ENCODE measurements around the gene TNS3. TPM values are rescaled to one million over a fixed set of nuclear protein-coding genes. Genes with fewer than 3 reads are reported as not detected.
A peak's percentile ranks its signal among the peaks of the same experiment; 100 is the strongest.

The TNS3 gene
- total and polyA plus RNA-seq, 5 donors from 2014 or later, result 1.4 TPM; not detected in 4

DNA sequence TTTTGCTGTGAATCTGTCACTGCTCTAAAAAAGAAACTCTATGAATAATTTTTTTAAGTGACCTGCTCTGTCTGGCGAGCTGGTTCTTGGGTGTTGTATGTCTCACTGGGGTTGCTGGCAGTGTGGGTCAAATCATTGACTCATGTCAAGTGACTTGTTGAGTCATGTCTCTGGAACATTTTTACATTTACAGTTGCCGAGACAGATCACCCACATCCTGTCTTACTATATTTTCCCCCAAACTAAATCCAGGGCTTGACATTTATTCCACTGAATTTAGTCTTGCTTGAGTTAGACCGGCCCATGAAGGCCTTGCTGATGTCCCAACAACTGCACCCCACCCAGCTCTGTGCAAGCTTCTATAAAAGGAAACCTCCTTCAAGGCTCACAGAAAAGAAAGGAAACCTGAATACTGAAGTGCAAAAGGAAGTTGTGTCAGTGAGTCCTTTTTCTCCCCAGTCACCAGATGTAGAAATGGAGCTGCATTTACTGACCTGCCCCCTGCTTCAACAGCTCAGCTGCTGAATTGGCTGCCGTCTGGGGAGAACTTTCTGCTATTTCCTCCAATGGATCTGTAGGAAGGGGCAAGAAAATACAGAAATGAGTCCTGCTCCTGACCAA lies 290.3 kb downstream of the TNS3 start:
- no peak overlapping the region for H3K4me3 ChIP-seq (ENCODE audit: low read depth, low read length)
- Mint-ChIP-seq H3K9me3 (peaks cover 0 to 1% (median 0%) of the 10 kb centered on the region in 7 donors), H3K36me3 (no peaks in the 10 kb centered on the region), H3K4me1 (peaks cover 0 to 8% (median 0%) of the 10 kb centered on the region in 4 donors), H3K27ac (peak overlapping the region in 1 of 3 donors; percentile 69), H3K27me3 (no peaks in the 10 kb centered on the region), H3K4me3 (no peak overlapping the region)
- DNase-seq (peak in 1 of 3 donors; percentile 22), ATAC-seq (ENCODE audit: low read depth in 2 of 2) (peak; percentile 25 to 45)
- no peaks in the 10 kb centered on the region for H3K36me3 ChIP-seq (ENCODE audit: control insufficient read depth, insufficient read depth, low read length)
- no peaks in the 10 kb centered on the region for H3K4me1 ChIP-seq (ENCODE audit: control insufficient read depth, insufficient read depth, low read length, poor library complexity, severe bottlenecking)
- H3K9me3 ChIP-seq (ENCODE audit: control insufficient read depth in 2 of 2, low read length in 2 of 2), result no peaks in the 10 kb centered on the region
- no peak overlapping the region for H3K27ac ChIP-seq (ENCODE audit: insufficient read depth, low read length, poor library complexity, severe bottlenecking)
- no peaks in the 10 kb centered on the region for H3K27me3 ChIP-seq (ENCODE audit: control insufficient read depth, insufficient read depth, low read length)

DNA sequence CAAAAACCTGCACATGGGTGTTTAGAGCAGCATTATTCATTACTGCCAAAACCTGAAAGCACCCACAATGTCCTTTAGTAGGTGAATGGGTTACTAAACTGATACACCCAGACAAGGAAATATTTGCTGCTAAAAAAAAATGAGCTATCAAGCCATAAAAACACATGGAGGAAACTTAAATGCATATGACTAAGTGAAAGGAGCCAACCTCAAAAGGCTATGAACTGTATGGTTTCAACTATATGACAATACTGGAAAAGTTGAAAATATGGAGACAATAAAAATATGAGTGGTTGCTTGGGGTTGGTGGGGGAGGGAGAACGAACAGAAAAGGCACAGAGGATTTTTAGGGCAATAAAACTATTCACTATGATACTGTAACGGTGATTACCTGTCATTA lies 291.0 kb downstream of the TNS3 start:
- Mint-ChIP-seq H3K27me3 (no peaks in the 10 kb centered on the region), H3K36me3 (no peaks in the 10 kb centered on the region), H3K4me3 (no peak overlapping the region), H3K27ac (no peak overlapping the region), H3K4me1 (peaks cover 0 to 8% (median 0%) of the 10 kb centered on the region in 4 donors), H3K9me3 (peaks cover 0 to 1% (median 0%) of the 10 kb centered on the region in 7 donors)
- Histone ChIP-seq H3K27ac (ENCODE audit: insufficient read depth, low read length, poor library complexity, severe bottlenecking) (no peak overlapping the region), H3K27me3 (ENCODE audit: control insufficient read depth, insufficient read depth, low read length) (no peaks in the 10 kb centered on the region), H3K36me3 (ENCODE audit: control insufficient read depth, insufficient read depth, low read length) (no peaks in the 10 kb centered on the region), H3K4me3 (ENCODE audit: low read depth, low read length) (no peak overlapping the region), H3K9me3 (ENCODE audit: control insufficient read depth in 2 of 2, low read length in 2 of 2) (no peaks in the 10 kb centered on the region), H3K4me1 (ENCODE audit: control insufficient read depth, insufficient read depth, low read length, poor library complexity, severe bottlenecking) (no peaks in the 10 kb centered on the region)
- DNase-seq, result no peak
- no peak for ATAC-seq (ENCODE audit: low read depth in 2 of 2)

DNA sequence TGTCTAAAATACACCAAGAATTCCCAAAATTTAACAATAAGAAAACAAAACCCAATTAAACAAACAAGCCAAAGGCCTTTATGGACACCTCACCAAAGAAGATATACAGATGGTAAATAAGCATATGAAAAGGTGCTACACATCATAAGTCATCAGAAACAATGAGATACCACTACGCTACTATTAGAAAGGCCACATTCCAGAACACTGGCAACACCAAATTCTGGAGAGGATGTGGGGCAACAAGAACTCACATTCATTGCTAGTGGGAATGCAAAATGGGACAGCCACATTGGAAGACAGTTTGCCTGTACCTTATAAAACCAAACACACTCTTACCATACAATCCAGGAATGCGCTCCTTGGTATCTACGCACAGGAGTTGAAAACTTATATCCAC lies 291.4 kb downstream of the TNS3 start:
- Histone ChIP-seq H3K4me1 (ENCODE audit: control insufficient read depth, insufficient read depth, low read length, poor library complexity, severe bottlenecking) (no peaks in the 10 kb centered on the region), H3K36me3 (ENCODE audit: control insufficient read depth, insufficient read depth, low read length) (no peaks in the 10 kb centered on the region)
- H3K36me3 Mint-ChIP-seq, result no peaks in the 10 kb centered on the region

DNA sequence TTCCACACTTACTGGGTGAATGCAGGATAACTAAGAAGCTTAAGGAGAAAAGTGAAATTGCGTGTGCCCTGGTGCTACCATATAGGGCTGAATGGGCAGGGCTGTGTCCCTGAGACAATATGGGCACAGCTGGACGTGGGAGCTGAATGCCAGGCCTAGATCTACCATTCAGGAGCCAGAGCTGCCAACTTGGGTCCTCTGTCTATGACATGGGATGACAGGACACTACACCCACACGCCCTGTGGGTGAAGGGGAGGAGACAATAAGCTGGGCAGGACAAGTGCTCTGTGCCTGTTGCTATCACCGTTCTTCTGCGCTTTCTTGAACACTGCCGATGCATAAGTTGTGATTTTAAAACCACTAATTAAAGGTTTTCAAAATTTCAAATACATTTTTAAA lies 293.9 kb downstream of the TNS3 start:
- Mint-ChIP-seq H3K4me1 (peaks cover 0 to 8% (median 0%) of the 10 kb centered on the region in 4 donors), H3K9me3 (peaks cover 0 to 4% (median 0%) of the 10 kb centered on the region in 7 donors), H3K27ac (no peak overlapping the region), H3K36me3 (no peaks in the 10 kb centered on the region), H3K27me3 (no peaks in the 10 kb centered on the region), H3K4me3 (no peak overlapping the region)
- Histone ChIP-seq H3K27me3 (ENCODE audit: control insufficient read depth, insufficient read depth, low read length) (no peaks in the 10 kb centered on the region), H3K9me3 (ENCODE audit: control insufficient read depth in 2 of 2, low read length in 2 of 2) (no peaks in the 10 kb centered on the region), H3K27ac (ENCODE audit: insufficient read depth, low read length, poor library complexity, severe bottlenecking) (no peak overlapping the region), H3K36me3 (ENCODE audit: control insufficient read depth, insufficient read depth, low read length) (no peaks in the 10 kb centered on the region), H3K4me1 (ENCODE audit: control insufficient read depth, insufficient read depth, low read length, poor library complexity, severe bottlenecking) (no peaks in the 10 kb centered on the region), H3K4me3 (ENCODE audit: low read depth, low read length) (no peak overlapping the region)
- ATAC-seq (ENCODE audit: low read depth in 2 of 2) (no peak), DNase-seq (no peak)

More for the DNA sequence above, 291.4 kb downstream of the TNS3 start:
- ATAC-seq (ENCODE audit: low read depth in 2 of 2) (no peak), DNase-seq (no peak)
- no peaks in the 10 kb centered on the region for H3K27me3 ChIP-seq (ENCODE audit: control insufficient read depth, insufficient read depth, low read length)
- H3K4me3 Mint-ChIP-seq, result no peak overlapping the region
- H3K4me1 Mint-ChIP-seq, result peaks cover 0 to 8% (median 0%) of the 10 kb centered on the region in 4 donors
- no peaks in the 10 kb centered on the region for H3K9me3 ChIP-seq (ENCODE audit: control insufficient read depth in 2 of 2, low read length in 2 of 2)
- no peak overlapping the region for H3K4me3 ChIP-seq (ENCODE audit: low read depth, low read length)
- no peak overlapping the region for H3K27ac Mint-ChIP-seq
- no peak overlapping the region for H3K27ac ChIP-seq (ENCODE audit: insufficient read depth, low read length, poor library complexity, severe bottlenecking)
- peaks cover 0 to 3% (median 0%) of the 10 kb centered on the region in 7 donors for H3K9me3 Mint-ChIP-seq
- no peaks in the 10 kb centered on the region for H3K27me3 Mint-ChIP-seq

- Histone ChIP-seq H3K9me3 (ENCODE audit: control insufficient read depth in 2 of 2, low read length in 2 of 2) (no peaks in the 10 kb centered on the region), H3K27ac (ENCODE audit: insufficient read depth, low read length, poor library complexity, severe bottlenecking) (no peak overlapping the region), H3K36me3 (ENCODE audit: control insufficient read depth, insufficient read depth, low read length) (no peaks in the 10 kb centered on the region), H3K4me1 (ENCODE audit: control insufficient read depth, insufficient read depth, low read length, poor library complexity, severe bottlenecking) (no peaks in the 10 kb centered on the region), H3K4me3 (ENCODE audit: low read depth, low read length) (no peak overlapping the region), H3K27me3 (ENCODE audit: control insufficient read depth, insufficient read depth, low read length) (no peaks in the 10 kb centered on the region)
- DNase-seq (no peak), ATAC-seq (ENCODE audit: low read depth in 2 of 2) (no peak)
- Mint-ChIP-seq H3K4me1 (peaks cover 0 to 2% (median 0%) of the 10 kb centered on the region in 4 donors), H3K27ac (no peak overlapping the region), H3K9me3 (peaks cover 0 to 4% (median 0%) of the 10 kb centered on the region in 7 donors), H3K27me3 (no peaks in the 10 kb centered on the region), H3K4me3 (no peak overlapping the region), H3K36me3 (no peaks in the 10 kb centered on the region)
Measured at GRCh38 chr7:47285860-47286491, 295.9 kb downstream of the TNS3 start.

DNA sequence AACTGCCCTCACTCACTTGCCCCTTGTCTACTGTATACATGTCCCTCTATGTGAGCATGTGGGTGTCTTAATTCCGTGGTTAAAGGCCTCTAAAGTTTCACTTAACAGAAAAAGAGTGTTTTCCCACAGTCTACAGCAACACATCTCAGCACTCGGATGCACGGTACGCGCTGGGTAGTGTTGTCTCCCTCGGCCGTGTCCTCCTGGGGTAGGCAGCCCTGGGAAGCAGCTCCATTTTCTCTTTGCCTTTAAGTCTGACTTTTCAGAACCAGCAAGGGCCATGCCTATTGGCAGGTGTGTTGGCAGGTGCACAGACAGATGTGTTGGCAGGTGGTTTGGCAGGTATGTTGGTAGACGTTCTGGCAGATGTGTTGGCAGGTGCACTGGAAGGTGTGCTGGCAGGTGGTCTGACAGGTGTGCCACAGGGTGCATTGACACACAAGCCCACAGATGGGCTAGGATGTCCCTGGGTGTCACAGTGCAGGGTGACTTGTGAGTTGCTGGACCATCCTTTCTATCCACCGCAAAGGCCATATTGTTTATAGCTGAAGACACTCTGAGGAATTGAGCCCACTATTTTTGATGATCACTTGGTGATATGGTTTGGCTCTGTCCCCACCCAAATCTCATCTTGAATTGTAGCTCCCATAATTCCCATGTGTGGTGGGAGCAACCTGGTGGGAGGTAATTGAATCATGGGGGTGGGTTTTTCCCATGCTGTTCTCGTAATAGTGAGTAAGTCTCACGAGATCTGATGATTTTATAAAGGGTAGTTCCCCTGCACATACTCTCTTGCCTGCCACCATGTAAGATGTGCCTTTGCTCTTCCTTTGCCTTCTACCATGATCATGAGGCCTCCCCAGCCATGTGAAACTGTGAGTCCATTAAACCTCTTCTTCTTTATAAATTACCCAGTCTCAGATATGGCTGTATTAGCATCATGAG lies 296.9 kb downstream of the TNS3 start:
- H3K36me3 Mint-ChIP-seq, result no peaks in the 10 kb centered on the region
- no peak for ATAC-seq (ENCODE audit: low read depth in 2 of 2)

GRCh38 chr7:47283497-47284131 lies 298.3 kb downstream of the TNS3 start:
- peaks cover 0 to 4% (median 0%) of the 10 kb centered on the region in 7 donors for H3K9me3 Mint-ChIP-seq
- H3K4me1 Mint-ChIP-seq, result no peaks in the 10 kb centered on the region

More for the DNA sequence above, 296.9 kb downstream of the TNS3 start:
- DNase-seq, result no peak
- Mint-ChIP-seq H3K4me1 (no peaks in the 10 kb centered on the region), H3K27me3 (no peaks in the 10 kb centered on the region), H3K27ac (no peak overlapping the region), H3K9me3 (peaks cover 0 to 4% (median 0%) of the 10 kb centered on the region in 7 donors), H3K4me3 (no peak overlapping the region)
- Histone ChIP-seq H3K4me1 (ENCODE audit: control insufficient read depth, insufficient read depth, low read length, poor library complexity, severe bottlenecking) (no peaks in the 10 kb centered on the region), H3K9me3 (ENCODE audit: control insufficient read depth in 2 of 2, low read length in 2 of 2) (no peaks in the 10 kb centered on the region), H3K4me3 (ENCODE audit: low read depth, low read length) (no peak overlapping the region), H3K27me3 (ENCODE audit: control insufficient read depth, insufficient read depth, low read length) (no peaks in the 10 kb centered on the region), H3K36me3 (ENCODE audit: control insufficient read depth, insufficient read depth, low read length) (no peaks in the 10 kb centered on the region), H3K27ac (ENCODE audit: insufficient read depth, low read length, poor library complexity, severe bottlenecking) (no peak overlapping the region)

More at GRCh38 chr7:47283497-47284131, 298.3 kb downstream of the TNS3 start:
- no peak overlapping the region for H3K4me3 Mint-ChIP-seq
- H3K9me3 ChIP-seq (ENCODE audit: control insufficient read depth in 2 of 2, low read length in 2 of 2), result no peaks in the 10 kb centered on the region
- no peaks in the 10 kb centered on the region for H3K36me3 Mint-ChIP-seq
- DNase-seq, result no peak
- H3K4me3 ChIP-seq (ENCODE audit: low read depth, low read length), result no peak overlapping the region
- no peaks in the 10 kb centered on the region for H3K27me3 Mint-ChIP-seq
- no peaks in the 10 kb centered on the region for H3K27me3 ChIP-seq (ENCODE audit: control insufficient read depth, insufficient read depth, low read length)
- H3K27ac ChIP-seq (ENCODE audit: insufficient read depth, low read length, poor library complexity, severe bottlenecking), result no peak overlapping the region
- H3K36me3 ChIP-seq (ENCODE audit: control insufficient read depth, insufficient read depth, low read length), result no peaks in the 10 kb centered on the region
- H3K27ac Mint-ChIP-seq, result no peak overlapping the region
- no peak for ATAC-seq (ENCODE audit: low read depth in 2 of 2)
- no peaks in the 10 kb centered on the region for H3K4me1 ChIP-seq (ENCODE audit: control insufficient read depth, insufficient read depth, low read length, poor library complexity, severe bottlenecking)

All from CD4-positive, CD25-positive, alpha-beta regulatory T cell (primary cell).